Subcutaneous abdominal adipose tissue (tissue), 5 donors: Measurements from ENCODE around the gene TSKS.
A peak's percentile ranks its signal among the peaks of the same experiment; 100 is the strongest.

Source experiments
- H3K27ac ChIP-seq: one replicate; pipeline ENCODE4 v1.7.0; 2013; ENCODE audit warnings: low read depth, mild to moderate bottlenecking, inconsistent platforms, low read length, moderate library complexity
- H3K27me3 ChIP-seq, 5 donors: one replicate each; pipeline ENCODE4 v1.7.0; 2013; ENCODE audit warnings: low read length in 5 of 5, inconsistent platforms in 1 of 5; ENCODE audit not compliant: control insufficient read depth in 5 of 5, insufficient read depth in 4 of 5
- H3K36me3 ChIP-seq, 5 donors: one replicate each; pipeline ENCODE4 v1.7.0; 2013; ENCODE audit warnings: low read length in 5 of 5; ENCODE audit not compliant: control insufficient read depth in 5 of 5, insufficient read depth in 5 of 5
- H3K4me1 ChIP-seq, 5 donors: one replicate each; pipeline ENCODE4 v1.7.0; 2013; ENCODE audit warnings: low read length in 5 of 5, mild to moderate bottlenecking in 3 of 5, moderate library complexity in 1 of 5; ENCODE audit not compliant: control insufficient read depth in 5 of 5, insufficient read depth in 5 of 5
- H3K4me3 ChIP-seq, 5 donors: one replicate each; pipeline ENCODE4 v1.7.0; 2013; ENCODE audit warnings: low read length in 5 of 5, low read depth in 1 of 5
- H3K9ac ChIP-seq, 5 donors: one replicate each; pipeline ENCODE4 v1.7.0; 2013; ENCODE audit warnings: low read length in 5 of 5, mild to moderate bottlenecking in 4 of 5, moderate library complexity in 3 of 5
- H3K9me3 ChIP-seq, 5 donors: one replicate each; pipeline ENCODE4 v1.7.0; 2013; ENCODE audit warnings: low read length in 5 of 5; ENCODE audit not compliant: control insufficient read depth in 5 of 5
- donor health status: healthy.
- donor health status: healthy.
- donor health status: healthy.
- donor health status: healthy.
- donor health status: healthy.

Gene TSKS

DNA sequence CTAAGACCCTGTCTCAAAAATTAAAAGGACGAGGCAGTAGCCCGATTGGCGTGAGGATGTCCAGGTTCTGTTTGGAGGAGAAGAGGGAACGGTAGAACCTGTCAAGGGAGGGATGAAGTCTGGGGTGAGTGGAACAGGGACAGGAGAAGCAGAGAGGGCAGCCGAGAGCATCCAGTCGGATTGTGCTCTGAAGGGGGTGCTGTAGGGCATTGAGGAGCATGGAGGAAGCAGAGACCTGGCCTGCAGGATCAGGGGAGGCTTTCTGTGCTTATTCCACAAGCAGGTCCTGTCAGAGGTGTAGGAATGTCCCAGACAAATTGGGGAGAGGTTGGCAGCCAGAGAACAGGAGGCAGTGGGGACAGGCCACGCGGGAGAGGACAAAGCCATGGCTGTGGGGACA is 17.8 kb upstream of the TSKS start:
- Histone ChIP-seq H3K9me3 (no peaks in the 10 kb centered on the region), H3K4me1 (peaks cover 0 to 13% (median 0%) of the 10 kb centered on the region in 5 donors), H3K27me3 (no peaks in the 10 kb centered on the region), H3K27ac (no peak overlapping the region), H3K9ac (peak overlapping the region in 2 of 5 donors; percentile 19 to 48), H3K36me3 (peaks cover 0 to 43% (median 38%) of the 10 kb centered on the region in 5 donors), H3K4me3 (no peak overlapping the region)

DNA sequence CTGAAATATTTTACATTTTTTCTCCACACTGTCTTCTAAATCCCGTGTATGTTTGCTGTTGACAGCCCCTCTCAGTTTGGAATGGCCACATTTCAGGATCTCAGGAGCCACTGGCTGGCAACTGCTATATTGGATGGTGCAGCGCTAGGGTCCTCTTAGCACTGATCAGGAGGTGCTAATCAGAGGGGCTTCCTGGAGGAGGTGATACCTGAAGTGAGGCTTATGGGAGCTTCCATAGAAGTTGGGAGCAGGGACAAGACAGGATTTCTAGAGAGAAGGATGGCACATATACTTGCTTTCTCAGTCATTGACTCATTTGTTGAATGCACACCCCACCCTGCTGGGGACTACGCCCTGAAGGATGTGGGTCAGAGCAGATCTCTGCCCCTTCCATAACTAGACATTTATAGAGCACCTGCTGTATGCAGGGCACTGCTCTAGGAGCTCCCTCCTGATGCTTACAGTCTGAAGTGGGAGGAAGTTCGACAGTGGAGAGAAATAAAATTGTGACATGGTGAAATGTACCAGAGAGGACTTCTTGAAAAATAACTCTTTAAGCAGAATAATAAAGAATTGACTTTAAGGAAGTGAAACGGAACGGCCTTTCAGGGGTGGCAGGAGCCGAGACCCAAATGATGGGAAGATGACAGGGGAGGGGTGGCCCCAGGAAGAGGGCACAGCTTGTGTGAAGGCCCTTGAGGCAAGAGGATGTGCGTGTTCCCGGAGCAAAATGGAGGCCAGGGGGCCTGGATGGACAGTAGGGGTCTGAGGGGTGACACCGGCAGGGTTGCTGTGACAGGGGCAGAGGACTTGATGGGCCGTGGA is 16.8 kb upstream of the TSKS start:
- Histone ChIP-seq H3K4me1 (peaks cover 0 to 13% (median 0%) of the 10 kb centered on the region in 5 donors), H3K9me3 (no peaks in the 10 kb centered on the region), H3K9ac (no peak overlapping the region), H3K36me3 (peaks cover 0 to 36% (median 35%) of the 10 kb centered on the region in 5 donors), H3K4me3 (no peak overlapping the region), H3K27ac (no peak overlapping the region), H3K27me3 (no peaks in the 10 kb centered on the region)

DNA sequence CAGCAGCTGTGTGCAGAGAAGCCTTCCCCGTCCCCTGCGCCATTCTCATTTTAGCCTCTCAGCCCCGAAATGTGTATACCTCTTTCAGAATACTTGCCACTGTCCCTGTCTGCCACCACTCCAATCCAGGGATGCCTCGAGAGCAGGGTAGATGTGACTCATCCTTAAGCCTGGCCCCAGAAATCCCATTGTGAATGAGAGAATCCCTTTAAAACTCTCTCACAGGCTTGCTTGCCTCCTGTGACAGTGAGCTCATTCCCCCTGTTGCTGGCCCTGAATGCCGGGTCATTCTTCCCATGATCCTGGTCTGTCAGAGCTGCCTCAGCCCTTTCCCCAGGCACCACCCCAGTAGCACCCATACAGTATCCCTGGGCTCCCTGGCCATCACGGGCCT is 13.3 kb upstream of the TSKS start:
- peaks cover 0 to 13% (median 6%) of the 10 kb centered on the region in 5 donors for H3K4me1 ChIP-seq
- H3K27me3 ChIP-seq, result no peaks in the 10 kb centered on the region
- peaks cover 0 to 18% (median 10%) of the 10 kb centered on the region in 5 donors for H3K36me3 ChIP-seq
- H3K4me3 ChIP-seq, result no peak overlapping the region
- H3K9me3 ChIP-seq, result no peaks in the 10 kb centered on the region
- H3K9ac ChIP-seq, result no peak overlapping the region
- H3K27ac ChIP-seq, result no peak overlapping the region

DNA sequence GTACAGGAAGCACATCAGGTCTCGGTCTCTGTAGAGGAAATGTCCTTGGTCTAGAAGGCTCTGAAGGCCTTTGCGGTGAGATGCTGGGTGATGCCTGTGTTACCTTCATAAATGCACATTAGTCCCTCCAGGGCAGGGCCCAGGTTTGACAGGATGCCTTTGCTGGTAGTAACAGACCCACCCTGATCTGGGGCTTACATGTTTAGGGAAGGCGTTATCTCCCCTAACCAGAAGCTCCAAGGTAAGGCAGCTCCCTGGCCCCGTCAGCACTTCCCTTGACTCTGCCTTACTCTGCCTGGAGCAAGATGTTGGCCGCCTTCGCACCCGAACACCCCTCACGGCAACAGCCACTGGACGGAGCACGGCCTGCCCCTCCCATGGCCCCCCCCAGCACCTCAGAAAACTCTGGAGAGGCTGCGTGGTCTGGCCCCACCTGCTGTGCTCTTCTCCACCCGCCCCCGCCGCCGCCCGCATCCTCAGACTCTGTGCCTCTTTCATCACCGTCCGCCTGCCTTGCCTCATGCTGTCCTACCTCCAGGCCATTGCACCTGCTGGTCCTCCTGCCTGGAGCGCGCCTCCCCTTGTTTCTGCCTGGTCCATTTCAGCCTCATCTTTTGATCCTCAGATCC is 12.8 kb upstream of the TSKS start:
- Histone ChIP-seq H3K9ac (no peak overlapping the region), H3K36me3 (peaks cover 0 to 18% (median 9%) of the 10 kb centered on the region in 5 donors), H3K27ac (no peak overlapping the region), H3K4me3 (no peak overlapping the region), H3K27me3 (no peaks in the 10 kb centered on the region), H3K4me1 (peaks cover 0 to 13% (median 6%) of the 10 kb centered on the region in 5 donors), H3K9me3 (no peaks in the 10 kb centered on the region)

DNA sequence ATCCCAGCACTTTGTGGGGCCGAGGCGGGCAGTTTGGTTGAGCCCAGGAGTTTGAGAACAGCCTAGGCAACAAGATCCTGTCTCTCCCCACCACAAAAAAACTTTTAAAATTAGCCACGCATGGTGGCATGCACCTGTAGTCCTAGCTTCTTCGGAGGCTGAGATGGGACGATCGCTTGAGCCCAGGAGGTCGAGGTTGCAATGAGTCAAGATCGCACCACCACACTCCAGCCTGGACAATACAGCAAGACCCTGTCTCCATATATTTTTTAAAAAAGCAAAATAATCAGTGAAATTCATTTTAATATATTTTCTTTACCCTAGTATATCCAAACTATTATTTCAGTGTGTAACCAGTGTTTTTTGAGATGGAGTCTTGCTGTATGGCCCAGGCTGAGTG is 11.9 kb upstream of the TSKS start:
- no peaks in the 10 kb centered on the region for H3K27me3 ChIP-seq
- H3K36me3 ChIP-seq, result peaks cover 0 to 18% (median 7%) of the 10 kb centered on the region in 5 donors
- no peaks in the 10 kb centered on the region for H3K9me3 ChIP-seq
- peaks cover 0 to 9% (median 6%) of the 10 kb centered on the region in 5 donors for H3K4me1 ChIP-seq
- no peak overlapping the region for H3K9ac ChIP-seq
- no peak overlapping the region for H3K27ac ChIP-seq
- no peak overlapping the region for H3K4me3 ChIP-seq

DNA sequence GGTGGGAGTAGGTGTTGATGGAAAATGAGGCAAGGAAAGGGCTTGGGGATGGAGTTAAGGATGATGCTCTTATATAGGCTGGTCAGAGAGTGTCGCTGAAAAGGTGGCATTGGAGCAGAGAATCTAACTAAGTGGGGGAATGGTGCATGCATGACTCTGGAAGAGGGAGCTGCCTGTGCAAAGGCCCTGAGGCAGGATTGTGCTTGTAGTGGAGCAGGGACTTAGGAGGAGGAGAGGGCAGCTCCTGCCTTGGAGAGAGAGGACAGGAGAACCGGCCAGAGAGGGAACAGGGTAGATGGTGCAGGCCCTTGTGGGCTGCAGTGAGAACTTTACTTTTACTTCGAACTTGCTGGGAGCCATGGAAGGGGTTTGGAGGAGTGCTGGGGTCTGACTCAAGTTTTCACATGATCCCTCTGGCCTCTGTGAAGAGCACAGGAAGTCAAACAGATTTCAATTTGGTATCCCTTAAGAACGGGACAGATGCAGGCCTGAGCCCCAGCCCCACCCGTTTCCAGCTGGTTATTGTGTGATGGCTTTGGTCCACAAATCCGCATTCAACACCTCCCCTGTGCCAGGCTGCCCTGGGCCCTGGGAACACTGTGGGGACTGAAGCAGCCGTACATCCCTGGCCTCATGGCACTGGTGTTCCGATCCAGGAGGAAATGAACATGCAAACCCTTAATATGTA is 10.7 kb upstream of the TSKS start:
- Histone ChIP-seq H3K4me1 (peaks cover 0 to 19% (median 11%) of the 10 kb centered on the region in 5 donors), H3K9ac (peak overlapping the region in 1 of 5 donors; percentile 31), H3K36me3 (peaks cover 0 to 18% (median 7%) of the 10 kb centered on the region in 5 donors), H3K27me3 (no peaks in the 10 kb centered on the region), H3K9me3 (no peaks in the 10 kb centered on the region), H3K27ac (no peak overlapping the region), H3K4me3 (no peak overlapping the region)

DNA sequence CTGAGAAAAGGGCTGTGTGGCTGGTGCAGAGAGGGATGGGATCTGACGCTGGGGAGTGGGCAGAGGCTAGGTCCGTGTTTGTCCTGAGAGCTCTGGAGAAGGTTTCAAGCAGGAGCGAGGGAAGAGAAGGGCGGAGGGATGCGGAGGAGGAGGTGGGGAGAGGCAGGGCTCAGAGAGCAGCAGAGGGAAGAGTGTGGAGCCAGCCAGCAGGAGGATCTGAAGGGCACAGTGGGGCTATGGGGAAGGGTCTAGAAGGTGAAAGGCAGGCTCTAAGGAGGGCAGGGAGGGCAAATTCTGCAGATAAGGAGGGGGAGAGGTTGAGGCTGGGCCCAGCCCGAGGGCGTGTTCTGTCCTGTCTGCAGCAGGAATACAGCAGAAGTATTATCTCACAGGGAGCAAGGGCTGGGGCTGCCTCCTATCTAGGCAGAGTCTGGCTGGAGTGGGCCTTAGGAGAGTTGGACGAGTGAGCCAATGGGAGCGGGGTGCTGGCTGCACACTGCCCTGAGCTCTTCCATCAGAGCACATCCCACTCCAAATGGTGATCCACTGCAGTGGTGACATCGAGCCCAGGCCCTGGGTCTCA is 9.8 kb upstream of the TSKS start:
- Histone ChIP-seq H3K4me1 (peaks cover under 1 to 28% (median 20%) of the 10 kb centered on the region in 5 donors), H3K27me3 (no peaks in the 10 kb centered on the region), H3K9ac (no peak overlapping the region), H3K36me3 (peaks cover 0 to 18% (median 7%) of the 10 kb centered on the region in 5 donors), H3K4me3 (no peak overlapping the region), H3K9me3 (no peaks in the 10 kb centered on the region), H3K27ac (no peak overlapping the region)

DNA sequence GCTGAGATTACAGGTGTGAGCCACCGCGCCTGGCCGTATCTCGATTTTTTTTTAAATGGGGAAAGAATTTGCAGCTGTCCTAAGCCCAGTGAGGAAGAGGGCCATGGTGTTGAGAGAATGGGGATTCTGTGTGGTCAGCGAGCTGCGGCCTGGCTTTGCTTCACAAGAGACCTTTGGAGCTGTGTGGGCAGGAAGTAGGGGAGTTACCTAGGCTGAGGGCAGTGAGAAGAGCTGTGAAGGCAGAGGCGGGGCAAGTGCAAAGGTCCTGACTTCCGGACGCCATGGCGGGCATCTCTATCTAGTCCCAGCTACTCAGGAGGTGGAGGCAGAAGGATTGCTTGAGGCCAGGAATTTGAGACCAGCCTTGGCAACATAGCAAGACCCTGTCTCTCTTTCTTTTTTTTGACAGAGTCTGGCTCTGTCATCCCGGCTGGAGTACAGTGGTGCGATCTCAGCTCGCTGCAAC is 8.6 kb upstream of the TSKS start:
- H3K27ac ChIP-seq, result no peak overlapping the region
- no peak overlapping the region for H3K9ac ChIP-seq

DNA sequence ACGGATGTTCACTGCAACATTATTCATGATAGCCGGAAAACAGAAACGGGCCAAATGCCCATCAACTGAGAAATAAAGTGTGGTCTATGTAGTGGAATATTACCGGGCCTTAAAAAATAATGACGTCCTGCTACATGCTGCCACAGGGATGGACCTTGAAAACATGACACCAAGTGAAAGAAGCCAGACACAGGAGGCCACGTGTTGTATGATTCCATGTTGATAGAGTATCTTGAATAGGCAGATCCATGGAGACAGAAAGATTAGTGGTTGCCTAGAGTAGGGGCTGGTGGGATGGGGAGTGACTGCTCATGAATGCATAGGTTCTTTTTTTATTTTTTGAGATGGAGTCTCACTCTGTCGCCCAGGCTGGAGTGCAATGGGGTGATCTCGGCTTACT is 7.4 kb upstream of the TSKS start:
- Histone ChIP-seq H3K4me1 (peaks cover 8 to 44% (median 31%) of the 10 kb centered on the region in 5 donors), H3K36me3 (peaks cover 0 to 10% (median 3%) of the 10 kb centered on the region in 5 donors), H3K27ac (no peak overlapping the region), H3K9me3 (no peaks in the 10 kb centered on the region), H3K9ac (no peak overlapping the region), H3K4me3 (no peak overlapping the region), H3K27me3 (peaks cover 0 to under 1% (median 0%) of the 10 kb centered on the region in 5 donors)

More for the DNA sequence above, 8.6 kb upstream of the TSKS start:
- no peak overlapping the region for H3K4me3 ChIP-seq
- H3K36me3 ChIP-seq, result peaks cover 0 to 18% (median 7%) of the 10 kb centered on the region in 5 donors
- no peaks in the 10 kb centered on the region for H3K27me3 ChIP-seq
- no peaks in the 10 kb centered on the region for H3K9me3 ChIP-seq
- H3K4me1 ChIP-seq, result peaks cover 4 to 36% (median 28%) of the 10 kb centered on the region in 5 donors
